HCEC 1CT (cell line): ENCODE measurements around the gene COL19A1.
"Not testable (repeated sequence)": the region's sequence is repeated elsewhere in the genome, so short reads cannot be mapped to it uniquely, and the experiment has no call there.

ENCODE experiments used
- DNase-seq: peaks from one replicate; pipeline ENCODE4 v3.0.0-alpha.2; 2017

Gene COL19A1

GRCh38 chr6:69866351-69866769, at the start of gene COL19A1:
TSS of gene COL19A1 (plus strand) at chr6:69866556. CDS start at chr6:69879568, 13,012 bp downstream.
- DNase-seq, result no peak

GRCh38 chr6:69816569-69816968, 49.8 kb upstream of the COL19A1 start:
- DNase-seq, result no peak

- DNase-seq, result no peak
These were observed 49.0 kb upstream of the COL19A1 start for GRCh38 chr6:69817358-69817757.

DNA sequence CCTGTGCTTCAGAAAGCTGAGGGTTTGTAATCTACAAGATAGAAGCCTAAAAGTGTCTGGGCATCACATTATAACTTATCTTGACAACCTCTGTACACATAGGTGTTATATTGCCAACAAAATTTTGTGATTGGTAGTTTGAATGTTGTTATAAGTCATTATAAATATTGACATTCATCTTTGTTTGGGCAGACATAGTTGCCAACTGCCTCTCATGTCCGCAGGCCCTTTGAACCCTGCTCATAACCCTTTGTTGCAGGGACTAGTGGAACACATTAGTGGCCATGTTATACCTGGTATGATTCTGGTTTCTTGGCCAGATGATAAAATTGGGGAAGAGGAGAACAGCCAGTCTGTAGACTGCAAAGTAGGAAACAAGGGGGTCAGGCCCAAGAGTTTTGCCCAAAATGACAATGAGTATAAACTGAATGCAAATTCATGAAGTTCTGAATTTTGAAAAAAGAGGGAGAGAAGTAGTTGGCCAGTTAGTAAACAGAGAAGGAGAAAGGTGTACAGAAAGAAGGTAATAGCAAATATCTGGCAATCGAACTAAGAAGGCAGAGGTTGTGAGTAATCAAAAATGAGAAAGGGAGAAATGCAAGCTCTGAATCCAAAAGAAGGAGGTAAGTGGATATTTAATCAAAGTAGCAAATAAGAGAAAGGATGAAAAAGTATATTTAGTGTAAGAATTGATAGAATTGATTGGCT, 48.0 kb upstream of the COL19A1 start:
- DNase-seq, result no peak

DNA sequence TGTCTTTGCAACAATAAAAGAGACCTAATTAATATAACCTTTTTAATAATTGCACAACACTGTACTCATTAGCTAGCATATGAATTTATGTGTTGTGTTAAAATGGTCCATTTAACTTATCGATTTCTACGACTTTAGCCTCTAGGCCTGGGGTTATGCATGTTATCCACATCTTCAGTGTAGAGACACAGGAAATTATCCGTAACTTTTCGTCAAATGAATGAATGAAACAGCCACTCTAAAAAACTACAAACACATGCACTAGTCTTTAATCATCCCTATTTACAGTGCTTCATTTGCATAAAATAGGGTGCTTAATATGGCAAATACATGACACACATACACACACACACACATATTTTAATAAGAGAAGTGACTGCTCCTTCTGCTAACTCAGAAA, 47.2 kb upstream of the COL19A1 start:
- no peak for DNase-seq

DNA sequence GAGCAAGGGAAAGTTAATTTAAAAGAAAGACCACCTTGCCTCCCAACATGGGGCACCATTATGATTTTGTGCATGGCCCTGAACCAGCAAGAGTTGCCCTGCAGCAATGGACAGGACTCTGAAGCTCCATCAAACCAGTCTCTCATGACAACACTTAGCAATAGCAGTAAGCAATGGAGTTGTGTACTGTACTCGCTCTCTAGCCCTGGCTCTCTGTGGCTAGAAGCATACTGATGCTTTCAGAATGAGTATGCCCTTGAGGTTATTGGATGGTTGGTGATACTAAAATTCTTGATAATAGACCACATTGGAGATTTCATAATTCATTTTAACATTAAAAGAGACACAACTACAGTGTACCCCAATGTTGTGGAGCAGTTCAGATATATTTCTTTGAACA, 46.3 kb upstream of the COL19A1 start:
- no peak for DNase-seq

- no peak for DNase-seq
These were observed 45.9 kb upstream of the COL19A1 start for GRCh38 chr6:69820438-69820837.

- not testable (repeated sequence) for DNase-seq
These were observed 42.0 kb upstream of the COL19A1 start for GRCh38 chr6:69824355-69824754.

- peak; percentile 24 for DNase-seq
These were observed 40.5 kb upstream of the COL19A1 start for GRCh38 chr6:69825904-69826303.

DNA sequence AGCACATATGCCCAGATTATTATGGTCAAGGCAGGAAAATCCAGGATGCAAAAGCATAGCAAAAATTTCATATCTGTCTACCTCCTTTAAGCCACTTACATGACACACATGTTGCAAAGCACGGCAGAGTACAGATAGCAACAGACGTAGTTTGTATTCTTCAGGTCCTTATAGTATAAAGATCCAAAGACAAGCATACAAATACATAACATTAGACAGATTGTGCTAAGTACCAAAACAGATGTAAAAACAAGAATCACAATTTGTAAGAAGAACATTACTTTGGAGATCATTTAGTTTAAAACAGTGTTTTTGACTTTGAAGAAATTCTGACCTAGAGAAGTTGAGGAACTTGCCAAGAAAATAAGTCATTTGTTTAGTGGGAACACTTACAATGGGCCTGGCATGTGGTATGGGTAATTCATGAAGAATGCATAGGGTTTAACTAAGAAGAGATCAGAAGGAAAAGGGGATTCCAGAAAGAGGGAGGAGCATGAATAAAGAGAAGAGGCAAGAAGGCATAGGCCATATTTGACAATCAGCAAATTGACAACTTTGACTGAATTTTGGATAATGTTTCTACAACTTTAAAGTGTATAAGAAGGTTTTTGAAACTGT, 39.0 kb upstream of the COL19A1 start:
- peak; percentile 50 for DNase-seq

- DNase-seq, result no peak
These were observed 33.8 kb upstream of the COL19A1 start for GRCh38 chr6:69832558-69832957.

DNA sequence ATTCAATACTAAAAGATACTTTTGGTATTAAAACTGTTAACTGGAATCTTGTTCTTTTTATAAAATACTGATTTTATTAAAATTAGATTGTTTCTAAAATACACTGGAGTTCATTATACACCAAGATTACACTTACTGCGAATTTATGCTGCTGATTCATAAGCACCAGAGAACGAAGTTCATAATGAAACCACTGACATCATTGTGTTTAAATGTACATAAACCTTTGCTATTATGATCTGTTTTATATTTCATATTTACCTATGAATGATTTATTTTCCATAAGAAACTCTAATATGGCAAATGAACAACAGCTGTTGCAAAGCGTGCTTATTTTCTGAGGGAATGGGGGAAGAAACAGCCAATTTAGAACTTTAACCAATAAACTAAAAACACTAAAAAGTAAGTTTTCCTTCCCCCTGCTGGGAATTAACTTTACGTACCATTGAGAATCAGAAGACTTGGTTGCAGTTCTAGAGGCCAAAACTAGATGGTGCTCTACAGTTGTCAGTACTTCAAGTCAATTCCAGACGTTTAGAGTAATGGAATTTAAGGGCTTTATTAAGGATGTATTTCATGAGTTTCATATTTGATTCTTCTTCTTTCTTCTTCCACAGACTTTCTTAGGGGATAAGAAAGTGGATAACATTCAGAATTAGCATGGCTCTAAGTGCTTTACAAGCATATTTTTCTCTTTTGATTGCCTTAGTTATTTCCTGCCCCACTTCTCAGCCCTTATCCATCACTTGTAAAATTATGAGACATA, 30.8 kb upstream of the COL19A1 start:
- DNase-seq, result peak; percentile 60

- DNase-seq, result no peak
These were observed 24.5 kb upstream of the COL19A1 start for GRCh38 chr6:69841862-69842261.

DNA sequence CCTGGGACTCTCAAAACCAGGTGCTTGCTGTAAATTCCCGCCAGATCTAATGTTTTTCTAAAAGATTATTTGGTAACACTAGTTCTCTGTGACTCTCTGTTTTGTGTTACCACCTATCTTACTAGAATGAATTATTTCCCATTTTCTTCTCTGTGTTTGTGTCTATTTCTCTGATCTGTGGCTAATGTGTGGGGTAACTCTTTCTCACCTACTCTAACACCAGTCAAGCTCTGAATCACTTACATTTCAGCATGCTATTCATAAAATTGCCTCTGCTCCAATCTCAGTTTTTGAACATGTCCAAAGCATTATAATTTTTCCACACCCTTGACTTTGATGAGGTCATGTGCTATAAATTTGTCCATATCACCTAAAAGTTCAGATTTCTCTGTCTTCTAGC, 23.2 kb upstream of the COL19A1 start:
- DNase-seq, result no peak

DNA sequence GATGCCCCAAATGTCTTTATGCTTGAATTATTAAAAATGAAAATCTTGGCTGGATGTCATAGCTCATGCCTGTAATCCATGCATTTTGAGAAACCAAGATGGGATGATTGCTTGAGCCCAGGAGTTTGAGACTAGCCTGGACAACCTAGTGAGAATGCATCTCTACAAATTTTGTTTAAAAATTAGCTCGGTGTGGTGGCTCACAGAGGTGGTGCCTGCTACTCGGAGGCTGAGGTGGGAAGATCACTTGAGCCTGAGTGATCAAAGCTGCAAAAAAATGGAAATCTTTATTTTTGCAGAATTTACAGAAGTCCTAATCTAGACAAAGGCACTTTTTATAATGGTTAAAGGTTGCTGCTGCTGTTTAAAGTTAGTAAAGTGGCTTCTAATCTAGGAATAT, 20.0 kb upstream of the COL19A1 start:
- no peak for DNase-seq

GRCh38 chr6:69846770-69847491, 19.4 kb upstream of the COL19A1 start:
- no peak for DNase-seq

GRCh38 chr6:69847492-69847788, 18.9 kb upstream of the COL19A1 start:
- no peak for DNase-seq

GRCh38 chr6:69848552-69848951, 17.8 kb upstream of the COL19A1 start:
- DNase-seq, result no peak

DNA sequence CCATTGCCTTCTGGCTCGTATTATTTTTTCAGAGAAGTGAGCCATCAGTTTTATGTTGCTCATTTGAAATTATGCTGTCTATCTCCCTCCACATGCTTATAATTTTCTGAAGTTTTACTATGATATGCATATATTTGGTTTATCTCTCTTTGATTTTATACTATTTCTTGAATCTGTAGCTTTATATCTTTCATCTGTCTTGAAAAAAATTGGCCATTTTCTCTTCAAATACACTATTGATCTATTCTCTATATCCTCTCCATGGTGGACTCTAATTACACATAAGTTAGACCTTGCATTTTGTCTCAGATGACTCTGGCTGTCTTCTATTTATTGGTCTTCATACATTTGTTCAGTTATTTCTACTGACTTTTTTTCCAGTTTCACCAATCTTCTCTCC, 13.7 kb upstream of the COL19A1 start:
- no peak for DNase-seq

GRCh38 chr6:69861986-69862385, 4.4 kb upstream of the COL19A1 start:
- no peak for DNase-seq

- no peak for DNase-seq
These were observed 2.6 kb upstream of the COL19A1 start for GRCh38 chr6:69863766-69864165.

GRCh38 chr6:69865126-69865525, 1.2 kb upstream of the COL19A1 start:
- DNase-seq, result peak; percentile 59
